T-helper 1 cell (primary cell): ENCODE data around the gene SH3GLB2.
A peak's percentile ranks its signal among the peaks of the same experiment; 100 is the strongest.

ENCODE experiments used
- DNase-seq, 5 donors: peaks; one replicate each; pipeline ENCODE4 v3.0.0-alpha.2; 2012 to 2020
- total RNA-seq, 4 donors: gene quantifications; one replicate each; lab custom pipeline; 2026; lab: John Stamatoyannopoulos, UW

SH3GLB2 gene
- total RNA-seq: 84.6 to 106 (median 91.0) reads per million in 4 donors

- peak; percentile 83 to 94 (median 89) for DNase-seq
Observed at GRCh38 chr9:129028192-129028966, at the start of gene SH3GLB2. SH3GLB2 (minus strand) TSS chr9:129028331; CDS start chr9:129028154, 177 bp downstream.

- no peak for DNase-seq
Observed at GRCh38 chr9:129077236-129077635, 49.1 kb upstream of the SH3GLB2 start.

GRCh38 chr9:129076640-129077037 is 48.5 kb upstream of the SH3GLB2 start:
- no peak for DNase-seq

GRCh38 chr9:129075996-129076639 is 48.0 kb upstream of the SH3GLB2 start:
- no peak for DNase-seq

- no peak for DNase-seq
Observed at GRCh38 chr9:129074106-129074505, 46.0 kb upstream of the SH3GLB2 start.

- no peak for DNase-seq
Observed at GRCh38 chr9:129073404-129073803, 45.3 kb upstream of the SH3GLB2 start.

- no peak for DNase-seq
Observed at GRCh38 chr9:129072171-129072570, 44.0 kb upstream of the SH3GLB2 start.

- peak in 2 of 5 donors; percentile 8 to 17 for DNase-seq
Observed at GRCh38 chr9:129071526-129072126, 43.5 kb upstream of the SH3GLB2 start.

GRCh38 chr9:129070696-129071525 is 42.8 kb upstream of the SH3GLB2 start:
- no peak for DNase-seq

GRCh38 chr9:129069862-129070641 is 41.9 kb upstream of the SH3GLB2 start:
- DNase-seq: no peak

GRCh38 chr9:129068990-129069861 is 41.1 kb upstream of the SH3GLB2 start:
- DNase-seq: peak; percentile 22 to 49 (median 39)

GRCh38 chr9:129068110-129068509 is 40.0 kb upstream of the SH3GLB2 start:
- DNase-seq: no peak

GRCh38 chr9:129064499-129064908 is 36.4 kb upstream of the SH3GLB2 start:
- DNase-seq: no peak

GRCh38 chr9:129063061-129063460 is 34.9 kb upstream of the SH3GLB2 start:
- DNase-seq: no peak

GRCh38 chr9:129060991-129061390 is 32.9 kb upstream of the SH3GLB2 start:
- DNase-seq: no peak

GRCh38 chr9:129059796-129060785 is 32.0 kb upstream of the SH3GLB2 start:
- no peak for DNase-seq

GRCh38 chr9:129058965-129059795 is 31.0 kb upstream of the SH3GLB2 start:
- no peak for DNase-seq

GRCh38 chr9:129054163-129054851 is 26.2 kb upstream of the SH3GLB2 start:
- DNase-seq: no peak
